H1 (cell line): ENCODE measurements around the gene HOXD4. TPM values are rescaled to one million over a fixed set of nuclear protein-coding genes. Genes with fewer than 3 reads are reported as not detected.
A peak's percentile ranks its signal among the peaks of the same experiment; 100 is the strongest.

ENCODE experiments used
- CTCF ChIA-PET: fragments of 300-600 bp; sonication (Branson Sonifier 250); formaldehyde crosslinking; loops from one replicate; lab custom pipeline; 2021; ENCODE audit not compliant: partially characterized antibody; lab: Charles Lee
- POLR2A ChIA-PET: fragments of 300-600 bp; sonication (Branson Sonifier 250); formaldehyde crosslinking; loops from one replicate; lab custom pipeline; 2021; ENCODE audit warnings: inconsistent platforms; ENCODE audit not compliant: partially characterized antibody; lab: Charles Lee
- DNase-seq, 2 experiments: peaks; one replicate each; pipeline versions ENCODE4 v3.0.0 to v3.0.0-alpha.2; 2010 to 2022; ENCODE audit warnings: low spot score in 2 of 2, low read depth in 1 of 2, mixed read lengths in 1 of 2
- FAIRE-seq: peaks from 2 replicates; lab custom pipeline; 2011; peaks lifted over from hg19 to GRCh38; lab: Jason Lieb, UNC
- H2AFZ ChIP-seq: 2 replicates; pipeline ENCODE4 v1.8.1; 2012; ENCODE audit warnings: low read length, inconsistent platforms
- H2AK5ac ChIP-seq: 2 replicates; pipeline ENCODE4 v1.6.1; 2013; ENCODE audit warnings: low read depth, low read length
- H2BK120ac ChIP-seq: replicated peaks from 2 replicates; pipeline ENCODE3; 2013; ENCODE audit warnings: low read depth, low read length, inconsistent platforms
- H2BK12ac ChIP-seq: 2 replicates; pipeline ENCODE4 v1.6.1; 2013; ENCODE audit warnings: low read depth, low read length
- H2BK15ac ChIP-seq: 2 replicates; pipeline ENCODE4 v1.6.1; 2013; ENCODE audit warnings: low read length
- H2BK20ac ChIP-seq: 2 replicates; pipeline ENCODE4 v1.6.1; 2013; ENCODE audit warnings: low read length
- H2BK5ac ChIP-seq: 2 replicates; pipeline ENCODE4 v1.6.1; 2013; ENCODE audit warnings: low read depth, low read length
- H3K14ac ChIP-seq: 2 replicates; pipeline ENCODE4 v1.6.1; 2013; ENCODE audit warnings: inconsistent platforms; ENCODE audit not compliant: insufficient read length
- H3K18ac ChIP-seq: 2 replicates; pipeline ENCODE4 v1.6.1; 2013; ENCODE audit warnings: low read length; ENCODE audit errors: extremely low read depth
- H3K23ac ChIP-seq: 2 replicates; pipeline ENCODE4 v1.6.1; 2013; ENCODE audit warnings: inconsistent platforms; ENCODE audit not compliant: insufficient read length
- H3K23me2 ChIP-seq: 2 replicates; pipeline ENCODE4 v1.6.1; 2013; ENCODE audit warnings: low read depth, low read length
- H3K27ac ChIP-seq: 2 replicates; pipeline ENCODE4 v1.6.1; 2011; ENCODE audit warnings: low read depth, low read length, inconsistent platforms
- H3K27me3 ChIP-seq, 4 experiments: replicated peaks in 1 of 4; 1 replicate in 1 of 4; 2 replicates in 3 of 4; pipeline versions ENCODE4 v1.6.1 to v1.8.1; 2011 to 2013; ENCODE audit warnings: low read length in 3 of 4, mild to moderate bottlenecking in 3 of 4, inconsistent platforms in 2 of 4, mixed read lengths in 2 of 4, moderate library complexity in 1 of 4; ENCODE audit not compliant: control insufficient read depth in 3 of 4, insufficient read depth in 3 of 4; ENCODE audit errors: extremely low read depth in 1 of 4
- H3K36me3 ChIP-seq, 4 experiments: 2 replicates each; pipeline versions ENCODE4 v1.6.1 to v1.8.1; 2011 to 2013; ENCODE audit warnings: mild to moderate bottlenecking in 4 of 4, low read length in 3 of 4, moderate library complexity in 2 of 4, control low read depth in 1 of 4, inconsistent platforms in 1 of 4; ENCODE audit not compliant: insufficient read depth in 4 of 4, control insufficient read depth in 2 of 4
- H3K4ac ChIP-seq: replicated peaks from 2 replicates; pipeline ENCODE3; 2013; ENCODE audit warnings: low read length, low read depth, mixed read lengths, inconsistent platforms; ENCODE audit not compliant: insufficient read length
- H3K4me1 ChIP-seq, 4 experiments: replicated peaks in 1 of 4; 1 replicate in 1 of 4; 2 replicates in 3 of 4; pipeline versions ENCODE4 v1.6.1 to v1.8.1; 2011 to 2013; ENCODE audit warnings: low read length in 3 of 4, inconsistent platforms in 2 of 4, mixed read lengths in 1 of 4; ENCODE audit not compliant: insufficient read depth in 4 of 4, control insufficient read depth in 3 of 4
- H3K4me2 ChIP-seq, 2 experiments: 2 replicates each; pipeline versions ENCODE4 v1.6.1 to v1.8.1; 2011 to 2013; ENCODE audit warnings: low read depth in 2 of 2, low read length in 2 of 2, control low read depth in 1 of 2, inconsistent platforms in 1 of 2, mild to moderate bottlenecking in 1 of 2; ENCODE audit not compliant: insufficient read depth in 1 of 2
- H3K4me3 ChIP-seq, 4 experiments: fragments of 200-600, 300-600 bp in 1 of 4; sonication (generic), shearing (Covaris generic), sonication (Bioruptor Twin) in 1 of 4; 2 replicates each; pipeline versions ENCODE4 v1.5.1 to v1.8.1; 2011 to 2016; ENCODE audit warnings: low read length in 4 of 4, low read depth in 3 of 4, control low read depth in 2 of 4, inconsistent platforms in 2 of 4, mild to moderate bottlenecking in 2 of 4, mixed read lengths in 1 of 4, moderate library complexity in 1 of 4; ENCODE audit not compliant: insufficient read depth in 2 of 4; ENCODE audit errors: extremely low read depth in 1 of 4
- H3K56ac ChIP-seq: replicated peaks from 2 replicates; pipeline ENCODE3; 2013; ENCODE audit warnings: low read depth, mild to moderate bottlenecking, mixed read lengths, low read length, inconsistent platforms; ENCODE audit not compliant: insufficient read length
- H3K79me1 ChIP-seq: 2 replicates; pipeline ENCODE4 v1.6.1; 2013; ENCODE audit warnings: low read depth, low read length, control low read depth
- H3K79me2 ChIP-seq, 2 experiments: 2 replicates each; pipeline versions ENCODE4 v1.6.1 to v1.8.1; 2012 to 2013; ENCODE audit warnings: low read length in 2 of 2, mild to moderate bottlenecking in 2 of 2, inconsistent platforms in 1 of 2; ENCODE audit not compliant: insufficient read depth in 2 of 2, control insufficient read depth in 1 of 2
- H3K9ac ChIP-seq, 4 experiments: replicated peaks in 1 of 4; 1 replicate in 1 of 4; 2 replicates in 3 of 4; pipeline versions ENCODE4 v1.6.1 to v1.8.1; 2011 to 2013; ENCODE audit warnings: low read depth in 3 of 4, low read length in 3 of 4, control low read depth in 2 of 4, mild to moderate bottlenecking in 2 of 4, moderate library complexity in 2 of 4, inconsistent platforms in 1 of 4; ENCODE audit errors: extremely low read depth in 1 of 4
- H3K9me3 ChIP-seq, 2 experiments: 2 replicates each; pipeline versions ENCODE4 v1.6.1 to v1.8.1; 2012 to 2013; ENCODE audit warnings: mild to moderate bottlenecking in 2 of 2, moderate library complexity in 2 of 2, control low read depth in 1 of 2, inconsistent platforms in 1 of 2, low read depth in 1 of 2, low read length in 1 of 2, mixed read lengths in 1 of 2; ENCODE audit not compliant: insufficient read depth in 2 of 2
- H4K20me1 ChIP-seq, 2 experiments: replicated peaks in 1 of 2; 2 replicates each; pipeline versions ENCODE3 to v1.8.1; 2011 to 2013; ENCODE audit warnings: inconsistent platforms in 2 of 2, low read length in 2 of 2, mild to moderate bottlenecking in 1 of 2; ENCODE audit not compliant: insufficient read depth in 2 of 2, control insufficient read depth in 1 of 2
- H4K5ac ChIP-seq: 2 replicates; pipeline ENCODE4 v1.6.1; 2013; ENCODE audit warnings: low read length, low read depth, mixed read lengths, inconsistent platforms; ENCODE audit not compliant: insufficient read length
- H4K8ac ChIP-seq: 2 replicates; pipeline ENCODE4 v1.8.0; 2013; ENCODE audit warnings: mild to moderate bottlenecking, moderate library complexity, low read length, inconsistent platforms; ENCODE audit not compliant: insufficient read depth; ENCODE audit errors: extremely low read depth
- H4K91ac ChIP-seq: replicated peaks from 2 replicates; pipeline ENCODE3; 2013; ENCODE audit warnings: low read length, mixed read lengths, inconsistent platforms; ENCODE audit not compliant: insufficient read length
- CEBPB ChIP-seq: IDR thresholded peaks from 2 replicates; pipeline ENCODE4 v1.6.1; 2012; ENCODE audit warnings: low read depth, low read length
- FOSL1 ChIP-seq: IDR thresholded peaks from 2 replicates; pipeline ENCODE4 v1.6.1; 2011; ENCODE audit warnings: mild to moderate bottlenecking, low read depth, low read length, moderate library complexity; ENCODE audit not compliant: insufficient read depth
- RAD21 ChIP-seq, 2 experiments: IDR thresholded peaks in 1 of 2; conservative IDR thresholded peaks in 1 of 2; 2 replicates each; pipeline ENCODE4 v1.6.1; 2011; ENCODE audit warnings: low read depth in 2 of 2, low read length in 2 of 2, improper control_type of control experiment in 1 of 2, inconsistent platforms in 1 of 2, mild to moderate bottlenecking in 1 of 2, moderate library complexity in 1 of 2
- WGBS, 2 experiments: shearing (Covaris generic) in 1 of 2; methylation state at CpG; one replicate each; pipeline versions ENCODE4 v1.1.6 to v1.1.7; 2013 to 2015; ENCODE audit warnings: low lambda C conversion rate in 2 of 2, mixed read lengths in 2 of 2, inconsistent platforms in 1 of 2, low coverage in 1 of 2, missing lambda C conversion rate in 1 of 2; ENCODE audit not compliant: insufficient replicate concordance in 2 of 2, insufficient coverage in 1 of 2, insufficient read length in 1 of 2; ENCODE audit errors: extremely low coverage in 1 of 2, missing lambda C conversion rate in 1 of 2; 5-methylcytosine and 5-hydroxymethylcytosine counted together
- polyA plus RNA-seq, 7 experiments: library from polyadenylated mRNA; depleted of rRNA in 3 of 7; stranded (reverse) in 5 of 7; unstranded in 2 of 7; fragments of >200 nt in 5 of 7; fragments of 200-250 nt in 2 of 7; gene quantifications; 1 replicate in 5 of 7; 2 replicates in 1 of 7; 4 replicates in 1 of 7; pipeline versions ENCODE4 v1.2.1 to v1.2.3, GENCODE V29; 2011 to 2013; ENCODE audit warnings: missing spikeins in 2 of 7, mixed read lengths in 2 of 7
- total RNA-seq: library from RNA; stranded (reverse); fragmentation: NEBNext Ultra II Directional; extraction: Animal tissue kit (Norgen Biotek cat#: 25700); gene quantifications from 2 replicates; pipeline ENCODE4 v1.2.1, GENCODE V29; 2021
- TF ChIP-seq, protein P1 (sequence below), 3 experiments: IDR thresholded peaks; 1 replicate in 2 of 3; 2 replicates in 1 of 3; pipeline versions ENCODE4 v1.5.1 to v1.6.1; 2011; ENCODE audit warnings: low read length in 3 of 3, mild to moderate bottlenecking in 3 of 3, inconsistent platforms in 2 of 3, low read depth in 1 of 3, moderate library complexity in 1 of 3; ENCODE audit not compliant: insufficient read depth in 1 of 3; ENCODE audit errors: control extremely low read depth in 1 of 3

The HOXD4 gene
- total and polyA plus RNA-seq, 2 of the 8 experiments (the other 6 are each of a cell fraction or from before 2014, with no cell fraction given): not detected

DNA sequence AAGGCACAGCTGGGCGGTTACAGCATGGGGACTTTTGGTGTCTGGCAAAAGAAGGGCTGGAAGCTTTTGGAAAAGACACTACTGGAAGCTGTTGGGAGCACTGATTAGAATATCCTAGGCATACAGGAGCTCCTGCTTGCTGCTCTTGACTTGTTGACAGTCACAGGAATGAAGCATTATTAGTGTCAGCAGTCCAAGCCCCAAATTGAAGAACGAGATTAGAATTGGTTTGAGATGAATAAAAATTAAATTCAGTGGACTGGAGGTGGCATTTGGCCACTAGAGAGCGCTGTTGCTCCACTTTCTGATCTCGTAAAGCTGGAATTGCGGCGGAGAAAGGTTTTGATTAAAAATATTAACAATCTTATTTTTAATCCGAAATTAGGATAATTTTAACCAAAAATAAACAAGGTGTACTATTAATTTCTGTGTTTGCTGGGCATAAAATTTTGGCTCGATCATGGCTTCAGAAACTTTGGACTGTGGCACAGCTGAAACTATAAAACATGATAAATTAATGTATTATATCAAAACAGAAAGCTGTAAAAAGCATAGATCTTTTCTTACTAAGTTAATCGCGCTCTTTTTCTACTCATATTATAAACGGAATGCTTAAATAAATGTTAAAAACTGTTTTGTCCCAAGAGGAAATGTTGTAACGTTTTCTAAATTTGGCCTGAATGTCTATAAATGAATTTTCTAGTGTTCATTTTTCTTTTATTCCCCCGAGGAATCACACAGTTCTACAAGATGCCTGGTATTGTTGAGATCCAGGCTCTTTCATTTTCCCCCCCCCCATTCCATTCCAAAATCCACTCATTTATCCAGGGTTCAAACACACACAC is 24.2 kb upstream of the HOXD4 start:
- Histone ChIP-seq H3K56ac (no peak overlapping the region), H3K23me2 (peaks cover 2% of the 10 kb centered on the region; the same call in 1 of the 2 replicates)
- CTCF ChIA-PET: interaction anchor here (0.6 to 6.2 kb wide), 48 partner anchors 11 to 1548 kb away, joined by 3 to 72 read pairs (median 4); partner anchors contain the start of genes HOXD10 and HOXD4
- POLR2A ChIA-PET: no interaction called here
- TF ChIP-seq CEBPB (no peak), RAD21 (IDR thresholded peaks at IDR 0.05 in 1 of 2, conservative IDR thresholded peaks at IDR 0.05 in 1 of 2; ENCODE audit: low read depth in 2 of 2, low read length in 2 of 2) (peak; percentile 85 to 86), FOSL1 (no peak)
- TF ChIP-seq, protein P1, sequence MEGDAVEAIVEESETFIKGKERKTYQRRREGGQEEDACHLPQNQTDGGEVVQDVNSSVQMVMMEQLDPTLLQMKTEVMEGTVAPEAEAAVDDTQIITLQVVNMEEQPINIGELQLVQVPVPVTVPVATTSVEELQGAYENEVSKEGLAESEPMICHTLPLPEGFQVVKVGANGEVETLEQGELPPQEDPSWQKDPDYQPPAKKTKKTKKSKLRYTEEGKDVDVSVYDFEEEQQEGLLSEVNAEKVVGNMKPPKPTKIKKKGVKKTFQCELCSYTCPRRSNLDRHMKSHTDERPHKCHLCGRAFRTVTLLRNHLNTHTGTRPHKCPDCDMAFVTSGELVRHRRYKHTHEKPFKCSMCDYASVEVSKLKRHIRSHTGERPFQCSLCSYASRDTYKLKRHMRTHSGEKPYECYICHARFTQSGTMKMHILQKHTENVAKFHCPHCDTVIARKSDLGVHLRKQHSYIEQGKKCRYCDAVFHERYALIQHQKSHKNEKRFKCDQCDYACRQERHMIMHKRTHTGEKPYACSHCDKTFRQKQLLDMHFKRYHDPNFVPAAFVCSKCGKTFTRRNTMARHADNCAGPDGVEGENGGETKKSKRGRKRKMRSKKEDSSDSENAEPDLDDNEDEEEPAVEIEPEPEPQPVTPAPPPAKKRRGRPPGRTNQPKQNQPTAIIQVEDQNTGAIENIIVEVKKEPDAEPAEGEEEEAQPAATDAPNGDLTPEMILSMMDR (IDR thresholded peaks at IDR 0.05; ENCODE audit: control extremely low read depth in 1 of 3, insufficient read depth in 1 of 3, low read depth in 1 of 3, low read length in 3 of 3): peak; percentile 31 to 74 (median 68)
- TF ChIP-seq, all 59 proteins: peak for 2
- Histone ChIP-seq H2BK5ac (no peak overlapping the region), H2AFZ (no peak overlapping the region), H2BK15ac (no peak overlapping the region), H4K91ac (no peak overlapping the region), H3K9ac (no peak overlapping the region), H2BK120ac (no peak overlapping the region), H3K4me2 (no peak overlapping the region; a peak in 1 of 4 replicates), H3K4me1 (peaks cover 0 to 14% (median 9%) of the 10 kb centered on the region in 4 experiments; a peak in 6 of 7 replicates), H2AK5ac (no peak overlapping the region), H3K14ac (no peak overlapping the region), H3K27ac (no peak overlapping the region), H3K79me1 (no peaks in the 10 kb centered on the region), H3K36me3 (peaks cover 0 to 25% (median 0%) of the 10 kb centered on the region in 4 experiments; a peak in 1 of 8 replicates), H3K4ac (no peak overlapping the region), H4K20me1 (peaks cover 15 to 21% of the 10 kb centered on the region in 2 experiments), H3K4me3 (no peak overlapping the region), H3K18ac (no peak overlapping the region), H3K9me3 (no peaks in the 10 kb centered on the region; a peak in 1 of 4 replicates), H4K5ac (no peak overlapping the region), H4K8ac (no peak overlapping the region), H2BK20ac (no peak overlapping the region), H3K27me3 (peaks cover 94 to 100% (median 98%) of the 10 kb centered on the region in 4 experiments), H3K23ac (no peak overlapping the region), H3K79me2 (no peaks in the 10 kb centered on the region), H2BK12ac (no peak overlapping the region)
- FAIRE-seq: peak; percentile 19
- peak in 1 of 2 experiments; percentile 83 for DNase-seq
- WGBS, 2 experiments: 10% methylated on average over 13 of the region's 13 CpGs; no CpG with 5 or more reads in 1 of the 2 experiments
